HG03159 (cell line): ENCODE data around the gene ALG11.
A peak's percentile ranks its signal among the peaks of the same experiment; 100 is the strongest.
"Not testable (repeated sequence)": the region's sequence is repeated elsewhere in the genome, so short reads cannot be mapped to it uniquely, and the experiment has no call there.

Experiments used
- ATAC-seq: cut with Tn5 transposase; IDR thresholded peaks from one replicate; pipeline ENCODE4 v1.9.1; 2021; ENCODE audit warnings: mild to moderate bottlenecking, moderate library complexity; ENCODE audit not compliant: unreplicated experiment

The ALG11 gene, protein sequence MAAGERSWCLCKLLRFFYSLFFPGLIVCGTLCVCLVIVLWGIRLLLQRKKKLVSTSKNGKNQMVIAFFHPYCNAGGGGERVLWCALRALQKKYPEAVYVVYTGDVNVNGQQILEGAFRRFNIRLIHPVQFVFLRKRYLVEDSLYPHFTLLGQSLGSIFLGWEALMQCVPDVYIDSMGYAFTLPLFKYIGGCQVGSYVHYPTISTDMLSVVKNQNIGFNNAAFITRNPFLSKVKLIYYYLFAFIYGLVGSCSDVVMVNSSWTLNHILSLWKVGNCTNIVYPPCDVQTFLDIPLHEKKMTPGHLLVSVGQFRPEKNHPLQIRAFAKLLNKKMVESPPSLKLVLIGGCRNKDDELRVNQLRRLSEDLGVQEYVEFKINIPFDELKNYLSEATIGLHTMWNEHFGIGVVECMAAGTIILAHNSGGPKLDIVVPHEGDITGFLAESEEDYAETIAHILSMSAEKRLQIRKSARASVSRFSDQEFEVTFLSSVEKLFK

DNA sequence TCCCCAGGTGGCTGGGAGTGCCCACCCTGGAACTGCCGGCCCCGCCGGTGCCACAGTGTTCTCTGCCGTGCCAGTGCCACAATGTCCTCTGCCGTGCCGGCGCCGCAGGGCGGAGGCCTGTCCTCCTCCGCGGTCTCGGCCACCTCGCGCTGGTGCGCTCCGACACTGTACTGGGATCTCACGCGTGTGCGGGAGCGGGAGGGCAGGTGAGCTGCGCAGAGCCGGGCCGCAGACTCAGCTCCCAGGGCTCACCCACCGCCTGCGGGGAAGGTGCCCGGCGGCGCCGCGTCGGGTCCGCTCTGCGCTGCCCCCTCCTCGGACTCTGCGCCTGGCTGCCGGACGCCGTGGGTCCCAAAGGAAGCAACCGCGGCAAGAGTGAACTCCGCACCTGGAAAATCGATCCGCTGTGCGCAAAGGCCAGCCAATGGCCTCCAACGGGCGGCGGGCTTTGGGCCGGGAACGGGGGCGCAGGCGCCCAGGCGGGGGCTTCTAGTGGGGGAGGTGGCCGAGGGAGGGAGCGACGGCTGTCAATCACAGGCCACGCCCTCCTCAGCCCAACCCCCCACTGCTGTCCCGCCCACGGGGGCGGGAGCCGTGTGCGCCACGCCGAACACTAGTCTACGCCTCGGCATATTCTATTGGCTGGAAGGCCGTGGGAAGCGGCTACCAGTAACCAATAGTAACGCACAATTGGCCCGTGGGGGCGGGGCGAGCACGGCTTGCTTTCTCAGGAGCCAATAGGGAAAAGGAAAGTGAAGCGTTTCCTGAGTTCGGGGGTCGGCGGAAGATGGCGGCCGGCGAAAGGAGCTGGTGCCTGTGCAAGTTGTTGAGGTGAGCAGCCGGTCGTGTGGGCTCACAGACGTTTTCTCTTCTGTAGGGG lies at the start of gene ALG11:
ALG11 (plus strand) TSS at position 767 of the 880 bp plus-strand sequence; CDS start at position 788, 21 bp downstream.
- peak; percentile 99 for ATAC-seq

GRCh38 chr13:51966186-51966585 lies 46.0 kb upstream of the ALG11 start:
- no peak for ATAC-seq

GRCh38 chr13:51967482-51968446 lies 44.4 kb upstream of the ALG11 start:
- no peak for ATAC-seq

DNA sequence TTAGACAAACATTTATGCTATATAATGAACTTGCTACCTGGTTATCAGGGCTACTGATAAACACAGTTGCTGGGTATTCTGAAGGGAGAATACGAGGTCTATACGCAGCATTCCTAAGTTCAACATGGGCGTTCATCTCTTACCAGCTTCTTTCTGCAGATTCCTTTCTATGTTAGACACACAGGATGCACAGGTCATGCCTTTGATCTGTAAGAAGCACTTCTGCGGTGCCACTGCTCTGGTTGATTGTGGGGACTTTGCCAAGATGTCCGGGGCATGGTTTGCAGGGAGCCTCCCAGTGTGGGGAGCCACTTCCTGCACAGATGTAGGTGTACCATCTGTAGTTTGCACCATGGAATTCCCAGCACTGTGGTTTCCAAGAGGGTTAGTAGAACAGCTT lies 41.8 kb upstream of the ALG11 start:
- no peak for ATAC-seq

DNA sequence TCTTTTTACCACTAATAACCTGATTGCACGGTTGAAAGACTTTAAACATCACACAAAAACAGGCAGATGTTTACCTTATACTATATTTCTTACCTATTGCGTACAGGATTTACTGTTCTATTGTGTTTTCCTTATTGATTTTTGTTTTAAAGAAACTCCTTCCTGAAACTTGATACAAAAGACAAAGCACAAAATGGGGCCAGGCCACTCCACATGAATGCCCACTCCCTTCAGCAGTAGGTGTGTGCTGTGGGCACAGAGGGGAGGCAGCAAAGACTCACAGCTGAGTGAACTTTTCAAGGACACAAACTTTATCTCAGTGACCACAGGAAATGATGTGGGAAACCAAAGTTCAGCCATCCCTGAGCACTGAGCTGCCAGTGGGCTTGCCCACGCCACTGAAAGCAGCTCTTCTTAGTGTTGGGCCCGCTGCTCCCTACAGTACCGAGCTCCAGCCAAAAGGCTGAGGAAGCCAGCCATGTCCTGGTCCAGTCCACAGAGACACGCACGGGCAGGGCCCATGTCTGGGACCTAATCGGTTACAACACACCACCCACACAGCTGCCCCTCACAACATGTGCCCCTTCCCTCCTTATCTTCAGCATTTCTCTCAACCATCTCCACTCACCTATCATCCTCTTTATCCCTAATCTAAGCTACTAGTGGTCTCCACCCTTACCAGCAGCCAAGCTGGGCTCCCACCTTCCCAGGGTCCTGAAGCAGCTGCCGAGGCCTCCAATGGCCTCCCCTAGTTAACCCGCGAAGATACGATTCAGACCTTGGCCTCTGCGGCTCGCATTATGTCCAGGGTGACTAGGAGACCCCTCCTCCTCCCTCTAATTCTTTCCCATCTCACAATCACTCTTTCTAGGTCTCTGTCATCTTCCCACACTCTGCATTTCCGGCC lies 40.4 kb upstream of the ALG11 start:
- no peak for ATAC-seq

- ATAC-seq: no peak
Observed at GRCh38 chr13:51974482-51974881, 37.7 kb upstream of the ALG11 start.

DNA sequence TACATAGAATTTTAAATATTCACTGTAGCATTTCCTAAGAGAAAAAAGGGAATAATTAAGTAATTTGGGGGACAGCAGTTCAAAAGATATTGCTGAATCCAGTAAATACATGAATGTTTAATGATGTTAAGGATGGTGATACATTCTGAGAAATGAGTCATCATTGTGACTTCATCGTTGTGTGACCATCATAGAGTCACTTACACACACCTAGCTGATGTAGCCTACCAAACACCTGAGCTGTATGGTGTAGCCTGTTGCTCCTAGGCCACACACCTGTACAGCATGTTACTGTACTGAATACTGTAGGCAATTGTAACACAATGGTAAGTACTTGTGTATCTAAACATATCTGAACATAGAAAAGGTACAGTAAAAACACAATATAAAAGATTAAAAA lies 35.8 kb upstream of the ALG11 start:
- ATAC-seq: no peak

DNA sequence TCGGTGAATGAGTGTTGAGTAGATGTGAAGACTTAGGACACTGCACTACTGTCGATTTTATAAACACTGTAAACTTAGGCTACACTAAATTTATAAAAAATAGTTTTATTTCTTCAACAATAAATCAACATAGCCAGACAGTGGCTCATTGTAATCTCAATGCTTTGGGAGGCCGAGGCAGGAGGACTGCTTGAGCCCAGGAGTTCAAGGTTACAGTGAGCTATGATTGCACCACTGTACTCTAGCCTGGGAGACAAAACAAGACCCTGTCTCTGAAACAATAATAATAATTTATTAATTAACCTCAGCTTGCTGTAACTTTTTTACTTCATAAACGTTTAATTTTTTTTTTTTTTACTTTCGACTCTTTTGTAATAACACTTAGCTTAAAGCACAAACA lies 35.3 kb upstream of the ALG11 start:
- ATAC-seq: no peak

DNA sequence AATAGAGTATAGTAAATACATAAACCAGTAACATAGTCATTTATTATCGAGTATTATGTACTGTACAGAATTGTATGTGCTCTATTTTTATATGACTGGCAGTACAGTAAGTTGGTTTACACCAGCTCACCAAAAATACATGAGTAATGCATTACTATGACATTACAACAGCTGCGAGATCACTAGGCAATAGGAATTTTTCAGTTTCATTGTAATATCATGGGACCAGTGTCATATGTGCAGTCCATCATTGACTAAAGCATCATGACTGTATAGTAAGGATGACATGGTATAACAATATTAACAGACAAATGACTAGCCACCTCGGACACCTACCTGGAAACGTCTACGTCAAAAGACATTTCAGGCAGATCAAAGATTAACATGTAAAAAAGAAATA lies 34.6 kb upstream of the ALG11 start:
- no peak for ATAC-seq

DNA sequence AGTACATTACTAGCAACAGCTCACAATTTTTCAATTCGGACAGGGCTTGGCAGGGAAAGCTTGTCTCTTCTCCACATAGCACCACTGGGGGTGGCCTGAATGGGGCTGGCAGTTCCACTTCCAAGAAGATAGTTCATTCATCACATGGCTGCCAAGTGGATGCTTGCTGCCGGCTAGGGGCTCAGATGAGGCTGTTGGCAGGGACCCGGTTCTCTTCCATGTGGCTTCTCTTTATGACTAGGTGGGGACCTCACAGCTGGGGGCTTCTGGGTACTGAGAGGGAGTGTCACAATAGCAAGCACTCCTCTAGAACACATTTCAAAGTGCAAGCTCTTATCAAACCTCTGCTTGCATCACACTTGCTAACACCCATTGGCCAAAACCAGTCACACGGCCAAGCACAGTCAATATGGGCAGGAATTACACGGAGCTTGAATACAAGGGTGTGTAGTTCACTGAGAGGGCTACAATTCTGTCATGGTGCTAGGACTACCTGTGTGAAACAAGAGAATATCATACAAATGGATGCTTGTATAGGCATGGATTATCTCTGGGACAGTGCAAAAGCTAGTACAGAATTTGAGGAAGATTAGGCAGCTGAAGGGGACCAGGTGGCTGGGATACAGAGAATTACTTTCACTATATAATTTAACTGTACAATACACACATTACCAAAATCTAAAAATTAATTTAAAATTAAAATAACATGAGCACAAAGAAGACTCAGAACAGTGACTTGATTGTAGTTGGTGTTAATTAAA lies 33.2 kb upstream of the ALG11 start:
- ATAC-seq: no peak

DNA sequence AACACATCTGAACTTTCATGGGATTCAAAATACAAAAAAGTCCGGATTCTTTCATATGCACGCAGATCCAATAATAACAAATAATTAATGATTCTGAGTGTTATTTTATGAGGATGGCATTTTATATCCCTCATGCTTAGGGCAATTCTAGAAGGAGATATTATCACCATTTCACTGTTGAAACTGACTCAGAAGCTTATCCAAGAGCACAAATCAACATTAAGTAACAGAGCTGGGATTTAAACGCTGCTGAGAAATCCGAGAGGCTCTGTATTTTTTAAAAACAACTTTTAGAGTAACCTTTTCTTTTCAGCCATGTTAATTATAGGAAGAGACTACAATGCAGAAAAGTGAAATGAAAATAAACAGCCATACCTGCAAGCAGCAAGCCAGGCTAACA lies 31.3 kb upstream of the ALG11 start:
- no peak for ATAC-seq

- no peak for ATAC-seq
Observed at GRCh38 chr13:51981355-51981754, 30.8 kb upstream of the ALG11 start.

GRCh38 chr13:51983292-51983691 lies 28.9 kb upstream of the ALG11 start:
- ATAC-seq: not testable (repeated sequence)

- not testable (repeated sequence) for ATAC-seq
Observed at GRCh38 chr13:51984904-51985303, 27.3 kb upstream of the ALG11 start.

GRCh38 chr13:51988988-51989618 lies 23.1 kb upstream of the ALG11 start:
- ATAC-seq: no peak

GRCh38 chr13:51993713-51994112 lies 18.5 kb upstream of the ALG11 start:
- no peak for ATAC-seq

DNA sequence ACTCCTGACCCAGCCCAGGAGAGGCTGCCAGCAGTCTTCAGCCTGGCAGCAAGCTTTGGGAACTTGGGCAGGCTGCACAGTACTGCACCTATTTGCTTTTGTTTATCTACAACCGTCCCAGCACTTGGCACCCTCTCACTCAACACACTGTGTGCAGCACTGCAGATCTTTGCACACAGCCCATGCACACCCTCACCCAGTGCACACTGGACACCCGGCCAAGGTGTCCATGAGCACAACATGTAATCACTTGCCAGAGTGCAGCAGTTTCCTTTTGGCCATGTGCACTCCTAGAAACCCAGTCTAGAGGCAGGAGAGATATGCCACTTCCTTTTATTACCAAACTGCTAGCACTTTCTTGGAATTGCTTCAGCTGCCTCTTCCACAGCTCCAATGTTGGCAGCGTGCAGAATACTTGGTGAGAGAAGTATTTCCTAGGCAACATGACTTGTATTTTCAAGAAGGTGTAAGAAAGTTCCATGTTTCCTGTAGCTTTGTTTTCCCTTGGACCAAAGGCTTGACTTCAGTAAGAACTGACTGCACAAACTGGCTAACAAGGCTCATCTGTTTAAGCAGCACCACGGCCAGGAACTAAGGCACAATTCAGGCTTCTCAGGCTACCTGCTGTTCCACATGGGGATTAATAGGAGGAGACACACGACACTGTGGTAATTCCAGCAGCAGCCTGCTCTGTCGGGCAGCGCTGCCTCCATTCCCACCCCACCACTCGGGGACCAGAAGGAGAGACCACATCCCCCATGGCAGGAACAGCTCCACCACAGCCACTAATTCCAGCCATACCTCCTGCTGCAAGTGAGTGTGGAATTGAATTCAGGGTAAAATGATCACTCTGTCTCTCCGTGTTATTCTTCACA lies 16.3 kb upstream of the ALG11 start:
- no peak for ATAC-seq
